Mammary epithelial cell (primary cell): ENCODE results near the gene RPS6KA5.

Experiments
- EZH2 ChIP-seq: IDR thresholded peaks from 2 replicates; pipeline ENCODE4 v1.6.1; 2012; ENCODE audit warnings: low read length, inconsistent platforms, borderline replicate concordance
- TF ChIP-seq, protein P1 (sequence below), 2 donors: IDR thresholded peaks in 1 of 2; conservative IDR thresholded peaks in 1 of 2; 2 replicates each; pipeline ENCODE4 v1.5.1; 2011 to 2012; ENCODE audit warnings: inconsistent platforms in 2 of 2, low read length in 2 of 2, mild to moderate bottlenecking in 2 of 2, control low read depth in 1 of 2, low read depth in 1 of 2; ENCODE audit not compliant: insufficient read depth in 1 of 2; ENCODE audit errors: extremely low read depth in 1 of 2

DNA sequence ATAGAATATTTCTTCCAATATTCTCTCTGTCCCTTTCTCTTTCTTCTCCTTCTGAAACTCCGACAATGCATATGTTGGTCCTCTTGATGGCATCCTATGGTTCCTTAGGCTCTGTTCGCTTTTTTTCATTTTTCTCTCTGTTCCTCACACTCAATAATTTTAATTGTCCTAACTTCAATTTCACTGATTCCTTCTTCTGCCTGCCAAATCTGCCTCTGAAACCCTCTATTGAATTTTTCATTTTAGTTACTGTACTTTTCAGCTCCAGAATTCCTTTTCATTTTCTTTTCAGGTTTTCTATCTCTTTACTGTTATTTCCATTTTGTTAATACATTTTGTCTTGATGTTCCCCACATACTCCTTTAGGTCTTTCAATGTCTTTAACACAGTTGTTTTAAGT lies 177.2 kb downstream of the RPS6KA5 start:
- TF ChIP-seq, protein P1, sequence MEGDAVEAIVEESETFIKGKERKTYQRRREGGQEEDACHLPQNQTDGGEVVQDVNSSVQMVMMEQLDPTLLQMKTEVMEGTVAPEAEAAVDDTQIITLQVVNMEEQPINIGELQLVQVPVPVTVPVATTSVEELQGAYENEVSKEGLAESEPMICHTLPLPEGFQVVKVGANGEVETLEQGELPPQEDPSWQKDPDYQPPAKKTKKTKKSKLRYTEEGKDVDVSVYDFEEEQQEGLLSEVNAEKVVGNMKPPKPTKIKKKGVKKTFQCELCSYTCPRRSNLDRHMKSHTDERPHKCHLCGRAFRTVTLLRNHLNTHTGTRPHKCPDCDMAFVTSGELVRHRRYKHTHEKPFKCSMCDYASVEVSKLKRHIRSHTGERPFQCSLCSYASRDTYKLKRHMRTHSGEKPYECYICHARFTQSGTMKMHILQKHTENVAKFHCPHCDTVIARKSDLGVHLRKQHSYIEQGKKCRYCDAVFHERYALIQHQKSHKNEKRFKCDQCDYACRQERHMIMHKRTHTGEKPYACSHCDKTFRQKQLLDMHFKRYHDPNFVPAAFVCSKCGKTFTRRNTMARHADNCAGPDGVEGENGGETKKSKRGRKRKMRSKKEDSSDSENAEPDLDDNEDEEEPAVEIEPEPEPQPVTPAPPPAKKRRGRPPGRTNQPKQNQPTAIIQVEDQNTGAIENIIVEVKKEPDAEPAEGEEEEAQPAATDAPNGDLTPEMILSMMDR (conservative IDR thresholded peaks at IDR 0.05 in 1 of 2, IDR thresholded peaks at IDR 0.05 in 1 of 2; ENCODE audit: extremely low read depth in 1 of 2, insufficient read depth in 1 of 2, low read depth in 1 of 2, low read length in 2 of 2) = no peak
- no peak for TF ChIP-seq EZH2
